HG02759 (cell line): ENCODE measurements around the gene TIMP3.
"Not testable (repeated sequence)": the region's sequence is repeated elsewhere in the genome, so short reads cannot be mapped to it uniquely, and the experiment has no call there.

Source experiments
- ATAC-seq: cut with Tn5 transposase; IDR thresholded peaks from one replicate; pipeline ENCODE4 v1.9.1; 2021; ENCODE audit warnings: mild to moderate bottlenecking, moderate library complexity; ENCODE audit not compliant: unreplicated experiment

TIMP3 gene

GRCh38 chr22:32801537-32802236, at the start of gene TIMP3:
Gene TIMP3 (plus strand): TSS chr22:32801705. CDS start chr22:32802002, 297 bp downstream.
- ATAC-seq = no peak

GRCh38 chr22:32752326-32752725, 49.2 kb upstream of the TIMP3 start:
- ATAC-seq = no peak

GRCh38 chr22:32752816-32753520, 48.5 kb upstream of the TIMP3 start:
- no peak for ATAC-seq

- ATAC-seq = no peak
Observed at GRCh38 chr22:32753591-32753990, 47.9 kb upstream of the TIMP3 start.

- ATAC-seq = no peak
Observed at GRCh38 chr22:32754413-32755041, 47.0 kb upstream of the TIMP3 start.

- ATAC-seq = not testable (repeated sequence)
Observed at GRCh38 chr22:32757086-32757762, 44.3 kb upstream of the TIMP3 start.

GRCh38 chr22:32758866-32759385, 42.6 kb upstream of the TIMP3 start:
- no peak for ATAC-seq

- ATAC-seq = no peak
Observed at GRCh38 chr22:32760396-32760795, 41.1 kb upstream of the TIMP3 start.

- ATAC-seq = no peak
Observed at GRCh38 chr22:32760815-32761214, 40.7 kb upstream of the TIMP3 start.

GRCh38 chr22:32761251-32761903, 40.1 kb upstream of the TIMP3 start:
- no peak for ATAC-seq

- ATAC-seq = no peak
Observed at GRCh38 chr22:32764330-32765131, 37.0 kb upstream of the TIMP3 start.

GRCh38 chr22:32765132-32765618, 36.3 kb upstream of the TIMP3 start:
- no peak for ATAC-seq

- ATAC-seq = no peak
Observed at GRCh38 chr22:32771756-32772155, 29.7 kb upstream of the TIMP3 start.

GRCh38 chr22:32775957-32776356, 25.5 kb upstream of the TIMP3 start:
- no peak for ATAC-seq

- no peak for ATAC-seq
Observed at GRCh38 chr22:32776397-32776796, 25.1 kb upstream of the TIMP3 start.

GRCh38 chr22:32776802-32777201, 24.7 kb upstream of the TIMP3 start:
- no peak for ATAC-seq

GRCh38 chr22:32777987-32778386, 23.5 kb upstream of the TIMP3 start:
- no peak for ATAC-seq

GRCh38 chr22:32780726-32781310, 20.7 kb upstream of the TIMP3 start:
- ATAC-seq = no peak

GRCh38 chr22:32781695-32782094, 19.8 kb upstream of the TIMP3 start:
- no peak for ATAC-seq
